Progenitor cell of endocrine pancreas (in vitro differentiated cells): ENCODE measurements around the gene TMEM178B. TPM values are rescaled to one million over a fixed set of nuclear protein-coding genes. Genes with fewer than 3 reads are reported as not detected.

Source experiments
- DNase-seq: peaks from one replicate; pipeline ENCODE4 v3.0.0; 2021; ENCODE audit warnings: low spot score; ENCODE audit not compliant: unreplicated experiment
- H3K27ac Mint-ChIP-seq: 2 replicates; pipeline ENCODE4 v1.8.0; 2021; ENCODE audit warnings: mild to moderate bottlenecking, moderate library complexity, mixed read lengths
- H3K27me3 Mint-ChIP-seq: 2 replicates; pipeline ENCODE4 v1.8.0; 2021; ENCODE audit warnings: mixed read lengths
- H3K36me3 Mint-ChIP-seq: 2 replicates; pipeline ENCODE4 v1.8.0; 2022; ENCODE audit warnings: mixed read lengths; ENCODE audit not compliant: insufficient read depth
- H3K4me1 Mint-ChIP-seq: 2 replicates; pipeline ENCODE4 v1.8.0; 2021; ENCODE audit warnings: low read depth, mixed read lengths
- H3K4me3 Mint-ChIP-seq: 2 replicates; pipeline ENCODE4 v1.8.0; 2021; ENCODE audit warnings: low read depth, mild to moderate bottlenecking, moderate library complexity, mixed read lengths
- H3K9me3 Mint-ChIP-seq: 2 replicates; pipeline ENCODE4 v1.8.0; 2021; ENCODE audit warnings: low read depth, mixed read lengths
- CTCF ChIP-seq: fragments of 200-600 bp; sonication (generic); IDR thresholded peaks from one replicate; pipeline ENCODE4 v1.5.0; 2021; ENCODE audit warnings: antibody characterized with exemption, mild to moderate bottlenecking; ENCODE audit not compliant: unreplicated experiment
- total RNA-seq: library from RNA; stranded (reverse); gene quantifications from 2 replicates; pipeline ENCODE4 v1.2.1, GENCODE V29; 2021

Gene TMEM178B
- total RNA-seq, 1 donor from 2014 or later: 2.8 TPM

DNA sequence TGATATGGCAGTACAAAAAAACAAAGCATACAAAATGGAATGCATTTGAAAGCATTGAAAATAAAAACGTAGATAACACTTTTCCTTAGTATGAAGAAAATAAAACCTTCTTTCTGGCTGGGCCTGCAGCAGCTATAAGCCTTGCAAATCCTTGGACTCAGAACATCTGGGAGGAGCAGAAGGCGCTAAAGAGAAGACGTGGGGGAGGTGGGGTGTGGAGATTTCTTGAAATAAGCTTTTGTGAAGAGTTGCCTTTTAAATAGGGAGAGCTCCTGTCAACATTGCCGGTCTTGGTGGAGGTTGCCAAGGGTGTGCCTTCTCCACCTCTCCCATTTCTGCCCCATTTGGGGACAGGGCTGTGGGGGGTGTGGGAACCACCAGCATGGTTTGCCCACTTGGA is 128.7 kb downstream of the TMEM178B start:
- no peaks in the 10 kb centered on the region for H3K4me1 Mint-ChIP-seq
- H3K27ac Mint-ChIP-seq: no peak overlapping the region
- no peaks in the 10 kb centered on the region for H3K36me3 Mint-ChIP-seq
- H3K4me3 Mint-ChIP-seq: no peak overlapping the region
- no peak for TF ChIP-seq CTCF
- H3K27me3 Mint-ChIP-seq: peaks cover 12% of the 10 kb centered on the region
- H3K9me3 Mint-ChIP-seq: no peaks in the 10 kb centered on the region
- DNase-seq: no peak

- Mint-ChIP-seq H3K27ac (no peak overlapping the region), H3K9me3 (no peaks in the 10 kb centered on the region), H3K4me1 (no peaks in the 10 kb centered on the region), H3K4me3 (no peak overlapping the region), H3K36me3 (no peaks in the 10 kb centered on the region), H3K27me3 (peaks cover 12% of the 10 kb centered on the region)
- TF ChIP-seq CTCF: no peak
- DNase-seq: no peak
Measured at GRCh38 chr7:141203177-141203576, 129.3 kb downstream of the TMEM178B start.

GRCh38 chr7:141203586-141203985 is 129.7 kb downstream of the TMEM178B start:
- no peak overlapping the region for H3K27ac Mint-ChIP-seq
- peaks cover 12% of the 10 kb centered on the region for H3K27me3 Mint-ChIP-seq
- no peak overlapping the region for H3K4me3 Mint-ChIP-seq
- no peak for TF ChIP-seq CTCF
- H3K9me3 Mint-ChIP-seq: no peaks in the 10 kb centered on the region
- DNase-seq: no peak
- no peaks in the 10 kb centered on the region for H3K4me1 Mint-ChIP-seq
- H3K36me3 Mint-ChIP-seq: no peaks in the 10 kb centered on the region

GRCh38 chr7:141207661-141208060 is 133.8 kb downstream of the TMEM178B start:
- H3K4me1 Mint-ChIP-seq: peaks cover 4% of the 10 kb centered on the region
- no peaks in the 10 kb centered on the region for H3K36me3 Mint-ChIP-seq
- H3K4me3 Mint-ChIP-seq: no peak overlapping the region
- no peak for TF ChIP-seq CTCF
- peaks cover 9% of the 10 kb centered on the region for H3K27me3 Mint-ChIP-seq
- H3K9me3 Mint-ChIP-seq: no peaks in the 10 kb centered on the region
- no peak for DNase-seq
- H3K27ac Mint-ChIP-seq: no peak overlapping the region

DNA sequence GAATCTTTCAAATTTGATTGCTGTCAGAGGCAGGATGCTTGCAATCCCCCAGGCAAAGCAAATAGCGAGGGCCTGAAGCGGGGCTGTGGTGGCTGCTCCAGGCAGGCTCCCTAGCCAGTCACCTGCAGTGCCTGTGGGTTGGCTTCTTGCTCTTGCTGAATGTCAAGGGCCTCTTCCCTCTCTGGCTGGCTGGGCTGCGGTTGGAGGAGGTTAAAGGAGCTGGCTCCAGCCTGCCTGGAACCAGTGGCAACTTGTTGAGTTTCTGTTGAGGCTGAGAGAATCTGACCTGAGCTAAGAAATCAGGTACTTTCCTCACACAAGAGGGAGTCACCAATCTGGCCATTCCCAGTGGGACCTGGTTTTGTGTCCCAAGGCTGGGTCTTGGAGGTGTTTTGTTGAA is 134.7 kb downstream of the TMEM178B start:
- H3K9me3 Mint-ChIP-seq: no peaks in the 10 kb centered on the region
- H3K4me3 Mint-ChIP-seq: no peak overlapping the region
- no peak for TF ChIP-seq CTCF
- H3K36me3 Mint-ChIP-seq: no peaks in the 10 kb centered on the region
- no peak for DNase-seq
- peaks cover 12% of the 10 kb centered on the region for H3K27me3 Mint-ChIP-seq
- peaks cover 4% of the 10 kb centered on the region for H3K4me1 Mint-ChIP-seq
- H3K27ac Mint-ChIP-seq: no peak overlapping the region
